GM12891 (cell line): ENCODE measurements around the gene TRPC4AP.

Experiments used
- PAX5 ChIP-seq: IDR thresholded peaks from 2 replicates; pipeline ENCODE4 v1.6.1; 2011; ENCODE audit warnings: low read length, moderate library complexity, mild to moderate bottlenecking; ENCODE audit not compliant: insufficient read depth, severe bottlenecking
- POLR2A ChIP-seq: IDR thresholded peaks from 2 replicates; pipeline ENCODE4 v1.6.1; 2011; ENCODE audit warnings: low read depth, low read length, control low read depth
- POLR2AphosphoS5 ChIP-seq: IDR thresholded peaks from 2 replicates; pipeline ENCODE4 v1.6.1; 2011; ENCODE audit warnings: low read depth, low read length, control low read depth
- POU2F2 ChIP-seq: IDR thresholded peaks from 2 replicates; pipeline ENCODE4 v1.6.1; 2011; ENCODE audit warnings: low read depth, mild to moderate bottlenecking, control low read depth, low read length, moderate library complexity
- SPI1 ChIP-seq: IDR thresholded peaks from 2 replicates; pipeline ENCODE4 v1.6.1; 2011; ENCODE audit warnings: low read depth, low read length, control low read depth
- TAF1 ChIP-seq: IDR thresholded peaks from 2 replicates; pipeline ENCODE4 v1.6.1; 2011; ENCODE audit warnings: low read depth, low read length, control low read depth

- TF ChIP-seq POLR2A = no peak
- no peak for TF ChIP-seq POLR2AphosphoS5
- TF ChIP-seq POU2F2 = no peak
- TF ChIP-seq TAF1 = no peak
- no peak for TF ChIP-seq PAX5
- no peak for TF ChIP-seq SPI1
Measured at GRCh38 chr20:34954904-34955230, 137.7 kb downstream of the TRPC4AP start.
